ENCODE measurements around the gene SPNS2.
A peak's percentile ranks its signal among the peaks of the same experiment; 100 is the strongest.

The SPNS2 gene

GRCh38 chr17:4560421-4560820 is 61.7 kb downstream of the SPNS2 start, which contains the start of gene GGT6:
GGT6 (minus strand) TSS chr17:4560577; CDS start chr17:4560521, 56 bp downstream.
- H4K20me1 ChIP-seq (ENCODE audit: insufficient read depth, low read length, poor library complexity, severe bottlenecking): no peaks in the 10 kb centered on the region
- no peaks in the 10 kb centered on the region for H3K9me3 ChIP-seq (ENCODE audit: insufficient read depth, low read depth, low read length)
- H3F3A ChIP-seq (ENCODE audit: low read depth): no peaks in the 10 kb centered on the region
- H3K4me1 ChIP-seq (ENCODE audit: insufficient read depth, low read length, poor library complexity, severe bottlenecking): peaks cover 27% of the 10 kb centered on the region
- H3K9ac ChIP-seq (ENCODE audit: low read depth, low read length, poor library complexity, severe bottlenecking): no peak within 1 kb of the TSS
- no peak within 1 kb of the TSS for H2AFZ ChIP-seq (ENCODE audit: low read length)
- H3K79me2 ChIP-seq (ENCODE audit: insufficient read depth, low read length): peaks cover 10% of the 10 kb centered on the region; the same call in 1 of the 2 replicates
- H3K4me3 ChIP-seq (ENCODE audit: low read length, poor library complexity, severe bottlenecking): no peak within 1 kb of the TSS
- TF ChIP-seq EZH2phosphoT487 (IDR thresholded peaks at IDR 0.05; ENCODE audit: borderline replicate concordance) (no peak), CTCF (conservative IDR thresholded peaks at IDR 0.05; ENCODE audit: low read length) (no peak)
- peak within 1 kb of the TSS; percentile 60 for H3K4me2 ChIP-seq (ENCODE audit: low read depth, low read length, poor library complexity, severe bottlenecking)
- no peaks in the 10 kb centered on the region for H3K36me3 ChIP-seq (ENCODE audit: insufficient read depth, low read length)
- H3K27me3 ChIP-seq (ENCODE audit: insufficient read depth, low read length, poor library complexity, severe bottlenecking): no peaks in the 10 kb centered on the region
- no peaks in the 10 kb centered on the region for H3K9me2 ChIP-seq (replicated peaks; ENCODE audit: low read depth, low read length)

DNA sequence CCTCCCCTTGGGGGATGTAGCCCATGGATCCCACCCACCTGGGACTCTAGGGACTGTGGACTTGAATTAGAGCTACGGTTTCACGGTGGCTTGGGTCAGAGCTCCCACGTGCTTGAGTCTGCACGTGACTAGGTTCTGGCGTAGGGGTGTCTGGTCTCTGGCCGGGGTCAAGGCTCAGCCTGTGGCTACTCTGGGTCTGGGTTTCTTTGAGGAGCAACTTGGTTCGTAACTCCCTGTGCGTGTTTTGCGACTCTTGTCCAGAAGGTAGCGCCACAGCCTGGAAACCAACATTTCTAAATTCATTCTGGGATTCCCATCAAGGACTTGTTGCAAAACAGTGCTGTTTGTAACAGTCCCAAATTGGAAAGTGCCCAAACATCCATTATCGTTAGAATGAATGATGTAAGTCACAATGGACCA is 62.2 kb downstream of the SPNS2 start:
- Histone ChIP-seq H3K27me3 (ENCODE audit: insufficient read depth, low read length, poor library complexity, severe bottlenecking) (no peaks in the 10 kb centered on the region), H2AFZ (ENCODE audit: low read length) (no peak overlapping the region), H3K4me2 (ENCODE audit: low read depth, low read length, poor library complexity, severe bottlenecking) (no peak overlapping the region), H3K9ac (ENCODE audit: low read depth, low read length, poor library complexity, severe bottlenecking) (no peak overlapping the region), H3K36me3 (ENCODE audit: insufficient read depth, low read length) (no peaks in the 10 kb centered on the region), H4K20me1 (ENCODE audit: insufficient read depth, low read length, poor library complexity, severe bottlenecking) (no peaks in the 10 kb centered on the region), H3K9me2 (replicated peaks; ENCODE audit: low read depth, low read length) (no peaks in the 10 kb centered on the region), H3K9me3 (ENCODE audit: insufficient read depth, low read depth, low read length) (no peaks in the 10 kb centered on the region), H3F3A (ENCODE audit: low read depth) (no peaks in the 10 kb centered on the region), H3K79me2 (ENCODE audit: insufficient read depth, low read length) (peaks cover 8% of the 10 kb centered on the region; the same call in 1 of the 2 replicates), H3K4me1 (ENCODE audit: insufficient read depth, low read length, poor library complexity, severe bottlenecking) (peaks cover 25% of the 10 kb centered on the region), H3K4me3 (ENCODE audit: low read length, poor library complexity, severe bottlenecking) (no peak overlapping the region)
- TF ChIP-seq EZH2phosphoT487 (IDR thresholded peaks at IDR 0.05; ENCODE audit: borderline replicate concordance) (no peak), CTCF (conservative IDR thresholded peaks at IDR 0.05; ENCODE audit: low read length) (peak; percentile 34)

GRCh38 chr17:4562015-4562969 is 63.6 kb downstream of the SPNS2 start:
- H3K4me2 ChIP-seq (ENCODE audit: low read depth, low read length, poor library complexity, severe bottlenecking): peak overlapping the region; percentile 60
- 0 out of 2 replicates have a peak, but pooled peaks have one; percentile 14 for TF ChIP-seq CTCF (conservative IDR thresholded peaks at IDR 0.05; ENCODE audit: low read length)
- TF ChIP-seq EZH2phosphoT487 (IDR thresholded peaks at IDR 0.05; ENCODE audit: borderline replicate concordance): no peak
- no peaks in the 10 kb centered on the region for H3K36me3 ChIP-seq (ENCODE audit: insufficient read depth, low read length)
- H3K9me3 ChIP-seq (ENCODE audit: insufficient read depth, low read depth, low read length): no peaks in the 10 kb centered on the region
- no peaks in the 10 kb centered on the region for H3F3A ChIP-seq (ENCODE audit: low read depth)
- H3K9me2 ChIP-seq (replicated peaks; ENCODE audit: low read depth, low read length): no peaks in the 10 kb centered on the region
- H3K27me3 ChIP-seq (ENCODE audit: insufficient read depth, low read length, poor library complexity, severe bottlenecking): no peaks in the 10 kb centered on the region
- peak overlapping the region; percentile 50 for H3K9ac ChIP-seq (ENCODE audit: low read depth, low read length, poor library complexity, severe bottlenecking)
- H3K4me1 ChIP-seq (ENCODE audit: insufficient read depth, low read length, poor library complexity, severe bottlenecking): peaks cover 22% of the 10 kb centered on the region
- H3K4me3 ChIP-seq (ENCODE audit: low read length, poor library complexity, severe bottlenecking): peak overlapping the region; percentile 56
- no peaks in the 10 kb centered on the region for H4K20me1 ChIP-seq (ENCODE audit: insufficient read depth, low read length, poor library complexity, severe bottlenecking)
- H3K79me2 ChIP-seq (ENCODE audit: insufficient read depth, low read length): no peaks in the 10 kb centered on the region
- peak overlapping the region; percentile 64 for H2AFZ ChIP-seq (ENCODE audit: low read length)
